COR-L47 (cell line): ENCODE results near the gene NOS1AP.
"Not testable (repeated sequence)": the region's sequence is repeated elsewhere in the genome, so short reads cannot be mapped to it uniquely, and the experiment has no call there.

Experiments used
- DNase-seq: peaks from one replicate; lab custom pipeline; 2025; lab: John Stamatoyannopoulos, UW

Gene NOS1AP

DNA sequence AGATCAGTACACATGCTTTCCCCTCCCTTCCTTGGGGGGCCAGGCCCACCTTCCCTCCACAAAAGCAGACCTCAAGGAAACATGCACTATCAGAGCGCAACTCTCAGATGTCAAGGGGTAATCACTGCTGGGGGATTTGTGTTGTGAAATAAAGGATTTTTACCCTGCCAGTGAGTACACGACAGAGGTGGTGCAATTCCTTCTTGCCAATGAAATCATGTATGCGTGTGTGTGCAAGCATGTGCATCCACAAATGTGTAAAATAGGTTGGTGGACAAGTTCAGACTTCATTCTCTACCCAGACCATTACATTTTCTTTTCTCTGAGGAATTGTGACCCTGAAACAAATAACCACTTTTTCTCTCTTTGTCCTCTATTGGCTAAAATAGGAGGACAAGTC is 9.8 kb upstream of the NOS1AP start:
- no peak for DNase-seq

GRCh38 chr1:162060314-162060713 is 9.2 kb upstream of the NOS1AP start:
- no peak for DNase-seq

DNA sequence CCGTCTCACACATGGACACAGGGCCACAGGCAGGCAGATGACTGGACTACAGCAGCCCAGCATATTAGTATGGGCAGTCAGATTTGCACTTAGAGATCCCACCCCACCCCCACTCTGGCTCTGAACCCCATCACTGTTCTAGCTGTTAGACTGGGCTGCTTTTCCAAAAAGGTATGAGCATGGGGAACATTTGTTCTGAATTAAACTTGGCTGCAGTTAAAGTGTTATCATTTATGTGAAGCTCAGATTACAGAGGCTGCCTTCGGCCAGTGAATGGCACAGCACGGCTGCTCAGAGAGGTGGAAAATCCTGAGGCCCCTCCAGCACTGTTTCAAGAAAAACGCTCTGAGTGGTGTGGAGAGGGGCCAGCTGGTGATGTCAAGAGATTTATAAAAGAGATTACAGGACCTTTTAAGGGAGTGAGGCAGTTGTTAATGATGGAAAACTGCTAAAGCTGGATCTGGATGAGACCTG is 6.9 kb upstream of the NOS1AP start:
- no peak for DNase-seq

DNA sequence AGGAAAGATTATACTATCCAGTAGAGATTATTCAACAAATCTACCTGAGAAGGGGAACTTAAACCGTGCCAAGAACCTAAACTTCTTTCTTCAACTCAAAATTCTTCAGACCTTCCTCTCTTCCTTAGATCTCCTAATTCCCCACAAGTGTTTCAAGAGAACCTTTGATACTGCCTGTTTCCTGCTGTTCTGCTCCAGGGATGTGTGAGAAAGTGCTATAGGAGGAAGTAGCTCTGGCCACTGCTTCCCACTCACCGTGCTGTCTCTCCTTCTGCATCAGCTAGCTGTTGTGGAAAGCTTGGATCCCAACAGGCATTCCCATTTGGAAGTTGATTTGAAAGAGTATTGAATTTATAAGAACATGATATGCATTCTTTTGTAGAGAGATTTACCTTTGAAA is 4.5 kb upstream of the NOS1AP start:
- no peak for DNase-seq

DNA sequence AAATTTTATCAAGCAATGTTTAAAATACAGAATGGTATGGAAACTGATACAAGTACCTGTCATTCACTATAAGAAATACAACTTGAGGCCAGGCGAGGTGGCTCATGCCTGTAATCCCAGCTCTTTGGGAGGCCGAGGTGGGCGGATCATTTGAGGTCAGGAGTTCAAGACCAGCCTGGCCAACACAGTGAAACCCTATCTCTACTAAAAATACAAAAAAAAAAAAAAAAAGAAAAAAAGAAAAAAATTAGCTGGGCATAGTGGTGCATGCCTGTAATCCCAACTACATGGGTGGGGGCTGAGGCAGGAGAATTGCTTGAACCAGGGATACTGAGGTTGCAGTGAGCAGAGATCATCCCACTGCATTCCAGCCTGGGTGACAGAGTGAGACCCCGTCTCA is 2.7 kb upstream of the NOS1AP start:
- DNase-seq, result not testable (repeated sequence)

- no peak for DNase-seq
Observed at GRCh38 chr1:162067466-162067865, 2.0 kb upstream of the NOS1AP start.

DNA sequence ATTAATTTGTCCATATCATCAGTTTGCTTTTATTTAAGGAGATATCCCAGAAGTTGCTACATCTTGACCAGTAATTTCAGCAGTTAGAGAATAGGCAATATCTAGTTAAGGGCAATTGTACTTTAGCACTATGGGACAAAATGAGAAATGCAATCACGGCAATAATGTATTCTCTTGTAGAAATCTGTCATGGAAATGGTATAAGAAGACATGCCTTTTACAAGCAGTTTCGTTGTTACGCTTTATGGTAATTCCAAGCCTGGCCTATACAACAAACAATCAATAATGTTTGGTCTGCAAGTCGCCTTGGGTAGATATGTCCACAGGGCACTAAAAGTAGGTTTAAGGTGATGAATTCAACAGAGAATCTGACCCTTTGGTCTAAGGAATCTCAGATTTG is 1.2 kb upstream of the NOS1AP start:
- DNase-seq, result no peak

- DNase-seq, result no peak
Observed at GRCh38 chr1:162070094-162070748, 730 bp downstream of the NOS1AP start.

GRCh38 chr1:162070825-162071224 is 1.3 kb downstream of the NOS1AP start:
- DNase-seq, result no peak

DNA sequence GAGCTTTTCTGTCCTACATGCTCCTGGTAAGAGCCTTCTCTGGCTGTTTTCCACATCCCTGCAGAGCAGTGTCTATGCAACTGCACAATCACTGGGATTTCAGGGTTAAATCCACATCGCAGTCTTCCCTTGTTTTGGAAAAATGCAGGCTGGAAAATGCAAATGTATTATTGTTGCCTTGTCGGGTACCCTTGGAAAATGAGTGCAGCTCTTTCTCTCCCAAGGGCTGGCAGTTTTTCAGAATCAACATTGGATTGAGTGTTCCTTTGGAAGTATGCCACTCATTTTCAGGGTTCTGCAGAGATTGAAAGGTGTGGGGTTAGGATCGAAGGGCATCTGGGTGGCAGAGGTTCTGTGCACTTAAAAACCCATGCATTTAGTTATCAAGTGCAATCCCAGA is 3.2 kb downstream of the NOS1AP start:
- no peak for DNase-seq

- no peak for DNase-seq
Observed at GRCh38 chr1:162074276-162075005, 5.0 kb downstream of the NOS1AP start.

DNA sequence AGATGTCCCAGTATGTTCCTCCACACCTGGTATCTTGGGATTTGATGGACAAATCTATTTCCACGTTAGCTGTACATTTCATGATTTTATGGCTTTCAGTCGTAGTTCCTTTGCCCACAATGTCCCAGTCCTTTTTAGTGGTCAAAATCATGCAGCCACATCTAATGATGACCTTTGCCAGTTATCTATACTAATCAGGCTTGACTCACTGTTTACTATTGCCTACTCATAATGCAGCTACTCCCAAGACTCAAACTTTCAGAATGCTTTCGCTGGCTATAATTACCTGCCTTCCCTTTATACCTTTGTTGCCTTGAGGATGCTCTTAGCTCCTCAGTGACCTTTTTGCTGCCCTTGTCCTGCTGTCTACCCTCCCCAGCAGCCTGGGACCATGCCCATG is 6.4 kb downstream of the NOS1AP start:
- DNase-seq, result no peak

- no peak for DNase-seq
Observed at GRCh38 chr1:162077648-162078299, 8.3 kb downstream of the NOS1AP start.

DNA sequence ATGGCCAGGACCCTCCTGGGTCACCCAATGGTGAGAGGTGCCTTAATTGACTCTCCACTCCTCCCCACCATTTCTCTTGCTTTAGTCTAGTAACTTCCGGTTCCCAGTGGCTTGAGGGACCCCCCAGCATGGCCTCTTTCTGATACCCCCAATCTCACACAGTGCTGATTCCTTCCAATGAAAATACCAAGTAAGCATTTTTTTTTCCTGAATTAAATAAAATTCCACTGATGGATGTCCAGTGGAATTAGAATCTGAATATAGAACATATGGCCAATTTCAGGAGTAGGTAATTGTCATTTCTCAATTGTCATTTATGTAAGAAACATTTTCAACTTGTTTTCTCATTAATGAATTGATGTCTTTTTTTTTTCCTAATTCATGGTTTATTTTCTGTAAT is 9.5 kb downstream of the NOS1AP start:
- no peak for DNase-seq

DNA sequence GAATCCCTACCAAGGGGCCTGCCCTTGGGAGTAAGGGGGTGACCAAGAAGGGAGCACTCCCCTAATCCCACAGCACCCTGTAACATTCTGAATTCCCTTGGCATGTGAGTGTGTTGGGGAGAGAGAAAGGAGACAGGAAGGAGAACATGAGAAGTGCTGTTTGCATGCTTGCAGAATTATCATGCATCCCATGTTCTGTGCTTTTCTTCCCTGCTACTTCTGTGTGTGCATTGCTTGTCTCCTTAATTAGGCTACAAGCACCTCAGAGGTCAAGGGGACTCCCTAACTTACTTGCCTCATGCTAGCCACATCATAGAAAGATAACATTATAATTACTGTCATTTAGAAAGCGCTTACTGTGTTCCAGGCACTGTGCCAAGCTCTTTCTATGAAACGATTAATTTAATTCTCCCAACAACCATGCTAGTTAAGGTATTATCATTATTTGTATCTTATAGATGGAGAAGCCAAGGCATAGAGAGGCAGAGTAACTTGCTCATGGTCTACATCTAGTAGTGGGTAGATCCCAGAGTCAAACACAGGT is 11.1 kb downstream of the NOS1AP start:
- peak; percentile 63 for DNase-seq

DNA sequence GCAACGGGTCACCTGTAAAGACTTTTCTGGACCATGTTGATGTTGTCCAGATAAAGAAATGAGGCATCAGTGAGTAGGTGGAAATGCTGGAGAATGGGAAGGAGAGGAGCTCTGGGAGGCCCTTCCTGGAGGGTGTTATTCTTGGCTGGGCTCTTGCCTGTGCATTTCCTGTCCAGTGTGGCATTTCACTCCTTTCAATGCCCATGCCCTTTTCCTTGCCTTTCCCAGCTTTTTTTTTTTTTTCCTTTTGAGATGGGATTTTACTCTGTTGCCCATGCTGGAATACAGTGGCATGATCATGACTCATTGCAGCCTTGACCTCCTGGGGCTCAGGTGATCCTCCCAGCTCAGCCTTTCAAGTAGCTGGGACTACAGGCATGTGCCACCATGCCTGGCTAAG is 11.8 kb downstream of the NOS1AP start:
- no peak for DNase-seq

- DNase-seq, result not testable (repeated sequence)
Observed at GRCh38 chr1:162082080-162082479, 12.6 kb downstream of the NOS1AP start.

- DNase-seq, result no peak
Observed at GRCh38 chr1:162083273-162083672, 13.8 kb downstream of the NOS1AP start.

DNA sequence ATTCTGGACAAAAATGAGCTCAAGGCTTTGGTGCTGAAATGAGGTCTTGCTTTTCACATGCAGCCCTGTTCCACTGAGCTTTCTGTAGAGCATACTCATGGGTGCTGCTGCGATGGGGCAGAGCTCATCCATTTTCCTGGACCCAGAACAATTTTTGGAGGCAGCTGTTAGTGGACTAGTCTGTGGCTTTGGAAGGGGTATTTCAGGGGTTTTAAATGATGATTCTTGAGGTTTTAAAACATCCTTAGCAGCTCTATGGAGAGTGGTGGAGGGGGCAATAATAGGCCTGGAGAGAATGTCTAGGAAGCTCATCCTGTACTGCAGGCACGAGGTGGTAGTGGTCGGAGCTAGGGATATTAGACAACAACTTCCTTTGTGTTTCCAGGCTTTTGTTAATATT is 16.5 kb downstream of the NOS1AP start:
- DNase-seq, result no peak

DNA sequence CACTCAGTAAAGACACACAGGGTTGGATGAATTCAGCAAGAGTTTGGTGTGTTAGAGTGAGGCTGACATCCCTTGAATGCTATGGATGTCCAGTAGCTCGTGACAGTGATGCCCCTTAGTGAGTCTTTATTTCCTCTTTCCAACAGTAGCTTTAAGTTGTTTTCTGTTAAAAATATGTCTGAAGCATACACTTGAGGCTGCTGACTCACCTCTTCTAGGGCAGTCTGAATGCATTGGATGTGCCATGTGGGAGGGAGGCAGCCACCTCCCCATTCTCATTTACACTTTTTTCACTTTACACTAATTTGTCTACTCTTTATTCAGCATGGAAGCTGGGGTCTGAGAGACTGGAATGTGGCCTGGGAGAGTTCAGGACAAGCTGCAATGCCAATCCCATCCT is 17.6 kb downstream of the NOS1AP start:
- no peak for DNase-seq

GRCh38 chr1:162087574-162087973 is 18.1 kb downstream of the NOS1AP start:
- DNase-seq, result no peak

- no peak for DNase-seq
Observed at GRCh38 chr1:162088281-162088969, 18.9 kb downstream of the NOS1AP start.
